SU-DHL-6 (cell line): ENCODE data around the gene CLCN7.

Source experiments
- H2AFZ ChIP-seq: fragments of 200-600 bp; sonication (generic); 2 replicates; pipeline ENCODE4 v1.6.1; 2014; ENCODE audit warnings: low read depth, mild to moderate bottlenecking, moderate library complexity, mixed read lengths, antibody characterized with exemption, low read length; ENCODE audit not compliant: severe bottlenecking
- H3F3A ChIP-seq: fragments of 200-600 bp; shearing (Covaris generic); 2 replicates; pipeline ENCODE4 v1.6.0; 2016; ENCODE audit warnings: antibody characterized with exemption, mild to moderate bottlenecking; ENCODE audit not compliant: insufficient read depth
- H3K27ac ChIP-seq: fragments of 200-600 bp; sonication (generic); 2 replicates; pipeline ENCODE4 v1.5.1; 2016; ENCODE audit warnings: low read depth, mild to moderate bottlenecking, low read length, moderate library complexity, mixed read lengths
- H3K27me3 ChIP-seq: fragments of 200-600 bp; sonication (generic), shearing (Covaris generic); 2 replicates; pipeline ENCODE4 v1.6.0; 2014; ENCODE audit warnings: mild to moderate bottlenecking, low read length
- H3K36me3 ChIP-seq: fragments of 200-600 bp; sonication (generic); 2 replicates; pipeline ENCODE4 v1.6.1; 2014; ENCODE audit warnings: mild to moderate bottlenecking, low read length, mixed read lengths
- H3K4me2 ChIP-seq: fragments of 300-600, 200-600 bp; shearing (Covaris generic), sonication (generic); 2 replicates; pipeline ENCODE4 v1.6.0; 2014; ENCODE audit warnings: low read length, low read depth, mild to moderate bottlenecking; ENCODE audit not compliant: poor library complexity, severe bottlenecking
- H3K4me3 ChIP-seq: fragments of 200-600 bp; sonication (generic); 2 replicates; pipeline ENCODE4 v1.5.1; 2014; ENCODE audit warnings: antibody characterized with exemption, low read length, mild to moderate bottlenecking, mixed read lengths; ENCODE audit not compliant: insufficient read depth, poor library complexity, severe bottlenecking
- H3K79me2 ChIP-seq: fragments of 200-600 bp; sonication (generic); 2 replicates; pipeline ENCODE4 v1.6.1; 2014; ENCODE audit warnings: mild to moderate bottlenecking, low read length, moderate library complexity; ENCODE audit not compliant: insufficient read depth
- H3K9ac ChIP-seq: fragments of 200-600 bp; sonication (generic); 2 replicates; pipeline ENCODE4 v1.7.0; 2014; ENCODE audit warnings: mild to moderate bottlenecking, low read length
- H3K9me2 ChIP-seq: fragments of 200-600 bp; sonication (generic); replicated peaks from 2 replicates; pipeline ENCODE4 v1.6.1; 2014; ENCODE audit warnings: low read length; ENCODE audit not compliant: insufficient read depth
- H3K9me3 ChIP-seq: fragments of 200-600 bp; sonication (generic); 2 replicates; pipeline ENCODE4 v1.6.1; 2014; ENCODE audit warnings: low read length, mixed read lengths; ENCODE audit not compliant: insufficient read depth
- H4K20me1 ChIP-seq: fragments of 200-600 bp; sonication (generic); 2 replicates; pipeline ENCODE4 v1.6.1; 2014; ENCODE audit warnings: low read depth, mild to moderate bottlenecking, antibody characterized with exemption, low read length, moderate library complexity, mixed read lengths
- CTCF ChIP-seq: fragments of 200-600 bp; sonication (generic); IDR thresholded peaks from one replicate; pipeline ENCODE4 v1.5.1; 2017; ENCODE audit warnings: antibody characterized with exemption, mild to moderate bottlenecking, low read length, moderate library complexity; ENCODE audit not compliant: insufficient read depth, poor library complexity, severe bottlenecking
- EZH2phosphoT487 ChIP-seq: fragments of 200-600 bp; sonication (generic), shearing (Covaris generic); conservative IDR thresholded peaks from 2 replicates; pipeline ENCODE4 v1.6.1; 2018; ENCODE audit warnings: mild to moderate bottlenecking, antibody characterized with exemption, low read length, moderate library complexity, mixed read lengths

Gene CLCN7

GRCh38 chr16:1429631-1430030, 45.2 kb downstream of the CLCN7 start:
- H3K79me2 ChIP-seq, result no peaks in the 10 kb centered on the region
- no peaks in the 10 kb centered on the region for H3K27me3 ChIP-seq
- H3K27ac ChIP-seq, result no peak overlapping the region

GRCh38 chr16:1429012-1429411, 45.8 kb downstream of the CLCN7 start:
- H3K4me3 ChIP-seq, result no peak overlapping the region
- TF ChIP-seq EZH2phosphoT487, result no peak
- no peak for TF ChIP-seq CTCF

More at GRCh38 chr16:1429631-1430030, 45.2 kb downstream of the CLCN7 start:
- Histone ChIP-seq H3K36me3 (no peaks in the 10 kb centered on the region), H2AFZ (no peak overlapping the region), H4K20me1 (no peaks in the 10 kb centered on the region), H3K9ac (no peak overlapping the region), H3K9me3 (no peaks in the 10 kb centered on the region), H3F3A (no peaks in the 10 kb centered on the region), H3K9me2 (no peaks in the 10 kb centered on the region), H3K4me2 (no peak overlapping the region), H3K4me3 (no peak overlapping the region)
- no peak for TF ChIP-seq EZH2phosphoT487
- TF ChIP-seq CTCF, result no peak

GRCh38 chr16:1428511-1428910, 46.3 kb downstream of the CLCN7 start:
- H3K4me3 ChIP-seq, result no peak overlapping the region
- TF ChIP-seq EZH2phosphoT487 (no peak), CTCF (no peak)
- no peaks in the 10 kb centered on the region for H3F3A ChIP-seq
- no peaks in the 10 kb centered on the region for H3K36me3 ChIP-seq
- H2AFZ ChIP-seq, result no peak overlapping the region
- no peaks in the 10 kb centered on the region for H3K79me2 ChIP-seq
- no peak overlapping the region for H3K4me2 ChIP-seq
- no peak overlapping the region for H3K27ac ChIP-seq
- no peaks in the 10 kb centered on the region for H3K9me2 ChIP-seq
- H3K9me3 ChIP-seq, result no peaks in the 10 kb centered on the region
- no peaks in the 10 kb centered on the region for H3K27me3 ChIP-seq
- no peaks in the 10 kb centered on the region for H4K20me1 ChIP-seq
- no peak overlapping the region for H3K9ac ChIP-seq

More at GRCh38 chr16:1429012-1429411, 45.8 kb downstream of the CLCN7 start:
- Histone ChIP-seq H3K9me2 (no peaks in the 10 kb centered on the region), H3K27me3 (no peaks in the 10 kb centered on the region), H3K79me2 (no peaks in the 10 kb centered on the region), H4K20me1 (no peaks in the 10 kb centered on the region), H3K9me3 (no peaks in the 10 kb centered on the region), H3K36me3 (no peaks in the 10 kb centered on the region), H2AFZ (no peak overlapping the region), H3F3A (no peaks in the 10 kb centered on the region), H3K9ac (no peak overlapping the region), H3K27ac (no peak overlapping the region), H3K4me2 (no peak overlapping the region)
